ENCODE results near the gene COTL1.

DNA sequence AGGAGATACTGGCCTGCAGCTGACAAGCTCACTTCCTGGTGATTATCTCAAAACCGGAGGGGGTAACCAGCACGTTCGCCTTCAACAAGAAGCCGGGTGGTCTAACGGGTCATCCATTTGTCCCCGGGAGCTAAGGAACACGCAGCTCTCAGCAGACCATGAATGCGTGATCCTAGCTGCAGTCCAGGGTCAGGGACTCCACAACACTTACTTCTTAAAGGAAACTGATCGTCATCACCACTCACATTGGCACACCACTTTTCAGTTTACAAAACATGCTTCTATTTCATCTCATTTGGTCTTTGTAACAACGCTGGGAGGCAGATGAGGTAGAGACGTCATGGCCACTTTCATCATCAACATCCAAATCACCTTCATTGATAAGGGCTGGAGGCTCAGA lies 25.2 kb downstream of the COTL1 start:
- no peak for TF ChIP-seq POLR2A (IDR thresholded peaks at IDR 0.05)
- TF ChIP-seq, protein P1, sequence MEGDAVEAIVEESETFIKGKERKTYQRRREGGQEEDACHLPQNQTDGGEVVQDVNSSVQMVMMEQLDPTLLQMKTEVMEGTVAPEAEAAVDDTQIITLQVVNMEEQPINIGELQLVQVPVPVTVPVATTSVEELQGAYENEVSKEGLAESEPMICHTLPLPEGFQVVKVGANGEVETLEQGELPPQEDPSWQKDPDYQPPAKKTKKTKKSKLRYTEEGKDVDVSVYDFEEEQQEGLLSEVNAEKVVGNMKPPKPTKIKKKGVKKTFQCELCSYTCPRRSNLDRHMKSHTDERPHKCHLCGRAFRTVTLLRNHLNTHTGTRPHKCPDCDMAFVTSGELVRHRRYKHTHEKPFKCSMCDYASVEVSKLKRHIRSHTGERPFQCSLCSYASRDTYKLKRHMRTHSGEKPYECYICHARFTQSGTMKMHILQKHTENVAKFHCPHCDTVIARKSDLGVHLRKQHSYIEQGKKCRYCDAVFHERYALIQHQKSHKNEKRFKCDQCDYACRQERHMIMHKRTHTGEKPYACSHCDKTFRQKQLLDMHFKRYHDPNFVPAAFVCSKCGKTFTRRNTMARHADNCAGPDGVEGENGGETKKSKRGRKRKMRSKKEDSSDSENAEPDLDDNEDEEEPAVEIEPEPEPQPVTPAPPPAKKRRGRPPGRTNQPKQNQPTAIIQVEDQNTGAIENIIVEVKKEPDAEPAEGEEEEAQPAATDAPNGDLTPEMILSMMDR (IDR thresholded peaks at IDR 0.05), result no peak
